Stimulated activated CD8-positive, alpha-beta memory T cell treated with anti-CD3 and anti-CD28 coated beads, Interleukin-12 subunit alpha, Interleukin-12 subunit beta, amount 100 ng/mL, for 24 hours (primary cell): Measurements from ENCODE around the gene BTLA.
"Not testable (repeated sequence)": the region's sequence is repeated elsewhere in the genome, so short reads cannot be mapped to it uniquely, and the experiment has no call there.

Experiments
- DNase-seq: peaks from one replicate; pipeline ENCODE4 v3.0.0-alpha.2; 2020; ENCODE audit errors: extremely low read depth

The BTLA gene

DNA sequence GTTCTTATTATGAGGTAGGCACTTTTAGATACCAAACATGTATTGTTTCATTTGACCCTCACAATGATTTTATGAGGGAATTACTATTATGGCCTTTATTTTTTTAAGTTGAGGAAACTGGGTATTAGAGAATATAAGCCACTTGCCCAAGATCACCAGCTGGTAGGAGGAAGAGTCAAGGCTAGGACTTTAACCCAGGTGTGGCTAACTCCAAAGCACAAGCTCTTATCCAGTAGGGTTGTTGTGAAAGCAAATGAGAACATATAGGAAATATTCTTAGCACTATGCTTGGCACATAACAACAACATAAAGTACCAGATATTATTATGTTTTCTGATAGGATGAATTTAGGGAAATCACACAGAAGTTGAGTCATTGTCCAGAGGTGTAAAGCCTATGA, 7.9 kb downstream of the BTLA start:
- DNase-seq = no peak

DNA sequence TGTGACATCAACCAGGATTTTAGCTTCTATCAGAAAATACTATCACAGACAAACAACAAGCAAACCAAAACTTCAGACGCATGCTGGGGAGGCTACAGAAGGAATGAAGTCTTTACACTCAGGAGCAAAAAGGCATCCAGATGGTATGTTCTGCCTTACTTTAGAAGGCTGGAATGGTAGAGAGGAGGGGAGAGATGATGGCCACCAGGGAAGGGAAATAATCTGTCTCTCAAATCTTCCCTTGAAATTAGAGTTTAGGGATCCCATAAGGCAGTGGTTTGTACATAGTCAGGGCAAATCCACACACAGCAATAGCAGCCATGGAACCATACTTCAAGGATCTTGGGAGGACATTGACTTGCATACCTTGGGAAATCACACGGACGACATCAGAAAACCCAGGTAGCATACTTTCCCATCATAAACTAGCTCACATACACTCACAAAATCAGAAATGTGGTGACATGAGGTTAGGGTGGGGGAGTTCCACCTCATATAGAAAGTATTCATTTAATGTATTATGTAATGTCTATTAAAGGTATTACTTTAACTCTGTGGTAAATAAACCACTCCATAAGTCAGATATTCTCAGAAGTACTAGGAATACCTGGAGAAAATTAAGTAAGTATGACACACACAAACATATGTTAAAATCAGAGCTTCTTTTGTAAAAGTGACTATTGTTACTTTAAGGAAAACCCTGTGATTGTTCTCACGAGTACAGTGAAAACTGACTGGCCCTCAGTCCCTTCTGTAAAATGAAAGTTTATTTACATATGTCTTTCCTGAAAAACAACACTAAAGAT, 9.4 kb downstream of the BTLA start:
- no peak for DNase-seq

DNA sequence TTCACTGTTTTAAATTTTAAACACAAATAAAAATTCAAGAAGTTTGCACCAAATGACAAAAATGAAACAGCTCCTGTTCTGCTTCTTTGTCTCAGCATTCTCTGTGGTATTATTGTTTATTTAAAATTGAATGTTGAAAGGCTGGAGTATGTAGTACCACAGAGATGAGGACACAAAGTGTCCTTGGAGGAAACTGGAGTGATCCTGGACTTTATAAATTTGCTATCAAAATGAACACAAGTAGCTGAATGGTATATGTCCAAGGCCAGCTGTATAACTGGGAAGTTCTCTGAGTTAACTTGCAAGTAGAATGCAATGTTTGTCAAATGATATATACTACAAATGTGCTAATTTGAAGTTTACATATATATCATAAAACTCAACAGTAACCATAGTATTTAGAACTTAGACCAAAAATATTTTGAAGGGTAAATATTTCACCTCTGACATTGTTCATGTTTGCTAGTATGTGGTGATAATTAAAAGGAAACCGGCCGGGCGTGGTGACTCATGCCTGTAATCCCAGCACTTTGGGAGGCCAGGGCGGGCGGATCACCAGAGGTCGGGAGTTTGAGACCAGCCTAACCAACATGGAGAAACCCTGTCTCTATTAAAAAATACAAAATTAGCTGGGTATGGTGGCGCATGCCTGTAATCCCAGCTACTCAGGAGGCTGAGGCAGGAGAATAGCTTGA, 12.3 kb downstream of the BTLA start:
- no peak for DNase-seq

DNA sequence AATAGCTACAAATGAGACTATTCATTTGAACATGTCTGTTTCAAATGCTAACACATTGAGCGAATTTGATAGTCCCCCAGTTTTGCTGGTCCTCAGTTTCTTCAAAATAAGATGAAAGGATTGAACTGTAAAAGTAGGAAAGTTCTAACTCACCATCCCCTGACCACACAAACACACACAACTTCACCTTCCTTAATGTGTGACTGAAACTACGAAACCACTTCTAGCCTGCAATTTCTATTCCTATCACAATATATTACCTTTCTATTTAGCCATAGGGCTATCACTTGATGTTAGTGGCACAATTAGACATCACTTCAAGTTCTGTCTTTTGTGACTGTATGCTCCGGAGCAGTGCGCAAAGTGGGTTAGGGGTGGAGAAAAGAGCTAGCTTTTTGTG, 14.9 kb downstream of the BTLA start:
- DNase-seq = no peak

DNA sequence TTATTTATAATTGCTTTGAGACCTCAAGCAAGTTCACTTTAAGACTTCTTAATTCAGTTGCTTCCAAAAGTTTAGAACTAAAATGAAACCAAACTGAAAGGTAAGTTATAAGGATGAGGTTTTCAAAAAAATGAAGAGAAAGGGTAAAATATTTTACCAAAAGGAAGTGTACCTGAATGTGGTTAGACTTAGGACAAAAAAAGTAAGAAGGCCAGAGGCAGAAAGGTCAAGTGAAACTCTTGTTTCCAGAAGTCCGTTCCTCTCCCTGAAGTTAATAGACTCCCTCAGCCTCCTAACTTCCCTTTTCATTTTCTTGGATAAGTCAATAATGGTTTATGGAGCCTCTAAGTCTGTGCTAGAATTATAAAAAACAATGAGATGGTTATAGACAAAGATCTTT, 16.6 kb downstream of the BTLA start:
- DNase-seq = no peak

DNA sequence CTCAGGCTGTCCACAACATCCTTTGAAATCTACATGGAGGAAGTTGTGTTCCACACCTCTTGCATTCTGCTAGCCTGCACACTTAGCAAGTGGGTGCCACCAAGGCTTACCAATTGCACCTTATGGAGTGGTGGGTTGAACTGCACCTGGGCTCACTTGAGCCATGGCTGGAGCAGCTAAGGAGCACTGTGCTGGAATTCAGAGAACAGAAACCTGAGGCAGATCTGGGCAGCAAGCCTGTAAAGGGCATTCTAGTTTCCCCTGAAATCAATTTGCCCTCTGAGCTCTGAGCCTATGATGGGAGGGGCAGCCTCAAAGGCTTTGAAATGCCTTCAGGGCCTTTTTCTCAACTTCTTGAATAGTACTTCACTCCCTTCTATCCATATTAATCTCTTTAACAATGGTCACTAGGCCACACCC, 18.0 kb downstream of the BTLA start:
- no peak for DNase-seq

DNA sequence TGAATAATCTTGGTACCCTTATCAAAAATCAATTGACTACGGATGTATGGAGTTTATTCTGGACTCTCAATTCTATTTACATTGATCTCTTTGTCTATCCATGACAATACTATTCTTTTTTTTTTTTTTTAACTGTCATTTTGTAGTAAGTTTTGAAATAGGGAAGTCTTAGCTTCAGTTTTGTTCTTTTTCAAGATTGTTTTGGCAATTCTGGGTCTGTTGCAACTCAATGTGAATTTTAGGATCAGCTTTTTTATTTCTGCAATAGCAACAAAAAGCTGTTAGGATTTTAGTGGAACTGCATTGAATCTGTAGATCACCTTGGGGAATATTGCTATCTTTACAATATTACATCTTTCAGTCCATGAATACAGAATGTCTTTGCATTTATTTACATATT, 21.4 kb downstream of the BTLA start:
- DNase-seq = no peak

DNA sequence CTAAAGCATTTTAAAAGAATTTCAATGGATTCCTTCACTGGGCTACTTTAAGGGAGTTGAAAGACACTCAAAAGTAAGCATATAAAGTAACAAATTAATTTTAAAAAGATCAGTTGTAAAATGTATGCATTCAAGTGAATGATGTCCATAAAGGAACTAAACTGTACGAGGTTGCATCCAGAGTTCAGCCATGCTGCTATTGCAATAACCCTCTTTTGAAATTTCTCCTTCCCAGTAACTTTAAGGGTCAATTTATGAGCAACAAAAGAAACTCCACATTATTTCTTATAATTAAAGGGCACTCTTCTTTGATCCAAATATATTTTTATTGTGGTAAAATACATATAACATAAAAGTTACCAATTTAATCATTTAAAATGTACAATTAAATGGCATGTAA, 22.9 kb downstream of the BTLA start:
- DNase-seq = no peak

DNA sequence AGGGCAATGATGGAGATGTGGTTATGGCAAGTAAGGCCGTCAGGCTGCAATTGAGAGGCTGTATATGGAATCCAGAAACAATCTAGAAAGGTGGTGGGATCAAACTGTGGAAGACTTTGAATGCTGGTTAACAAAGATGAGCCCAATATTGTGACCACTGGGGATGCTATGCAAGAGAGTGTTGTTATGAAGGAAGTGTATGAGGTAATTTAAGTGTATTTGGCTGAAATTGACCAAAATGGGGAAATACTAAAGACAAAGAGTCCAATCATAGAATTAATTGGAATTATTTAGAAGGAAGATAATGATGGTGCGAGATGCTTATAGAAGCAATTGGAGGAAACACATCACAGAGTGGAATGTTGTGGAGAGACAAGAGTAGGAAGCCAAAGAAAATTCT, 24.5 kb downstream of the BTLA start:
- DNase-seq = no peak

DNA sequence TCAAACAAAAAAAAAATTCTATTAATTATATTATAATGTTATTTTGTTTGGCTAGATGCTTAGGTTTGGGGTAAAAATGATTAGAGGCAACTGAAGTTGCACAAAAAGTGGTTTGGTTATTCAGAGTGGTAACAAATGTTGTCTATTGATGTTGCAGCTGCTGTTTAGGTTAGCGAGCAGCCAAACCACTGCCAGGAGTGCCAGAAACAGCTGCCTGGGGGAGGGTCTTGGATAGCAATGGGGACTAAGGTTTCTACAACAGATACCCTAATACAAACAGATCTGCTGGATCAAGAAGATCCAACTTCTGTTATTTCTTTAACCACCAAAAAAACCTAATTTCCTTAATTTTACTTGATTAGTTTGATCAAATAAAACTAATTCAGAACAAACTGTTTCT, 26.6 kb downstream of the BTLA start:
- no peak for DNase-seq

DNA sequence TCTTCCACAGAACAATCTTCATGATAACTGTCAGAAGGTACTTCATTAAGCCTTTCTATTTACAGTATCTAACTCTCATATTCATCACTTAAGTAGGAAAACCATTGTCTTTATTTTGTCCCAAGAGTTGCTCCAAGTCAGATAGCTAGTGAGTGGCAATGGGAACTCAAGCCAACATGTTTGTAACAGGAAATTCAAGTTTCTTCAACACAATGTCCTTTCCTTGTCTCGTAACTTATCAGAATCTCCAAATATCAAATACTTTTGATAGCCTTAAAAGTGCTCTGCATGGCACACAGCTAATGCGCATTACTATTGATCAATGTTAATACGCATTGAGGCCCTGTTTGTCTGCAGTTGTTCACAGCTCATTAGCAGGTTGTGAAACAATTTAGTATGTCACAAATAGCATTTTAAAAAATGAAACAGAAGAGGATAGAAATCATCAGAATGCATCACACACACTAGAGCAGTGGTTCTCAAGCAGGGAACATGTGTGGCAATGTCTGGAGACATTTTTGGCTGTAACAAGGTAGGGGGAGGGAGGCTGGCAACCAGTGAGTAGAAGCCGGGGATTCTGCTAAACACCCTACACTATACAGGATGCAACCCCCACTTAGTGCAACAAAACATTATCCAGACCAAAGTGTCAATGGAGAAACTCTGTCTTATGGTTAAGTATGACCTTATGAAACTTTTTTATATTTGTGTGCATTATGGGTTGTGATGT, 27.5 kb downstream of the BTLA start:
- DNase-seq = no peak

DNA sequence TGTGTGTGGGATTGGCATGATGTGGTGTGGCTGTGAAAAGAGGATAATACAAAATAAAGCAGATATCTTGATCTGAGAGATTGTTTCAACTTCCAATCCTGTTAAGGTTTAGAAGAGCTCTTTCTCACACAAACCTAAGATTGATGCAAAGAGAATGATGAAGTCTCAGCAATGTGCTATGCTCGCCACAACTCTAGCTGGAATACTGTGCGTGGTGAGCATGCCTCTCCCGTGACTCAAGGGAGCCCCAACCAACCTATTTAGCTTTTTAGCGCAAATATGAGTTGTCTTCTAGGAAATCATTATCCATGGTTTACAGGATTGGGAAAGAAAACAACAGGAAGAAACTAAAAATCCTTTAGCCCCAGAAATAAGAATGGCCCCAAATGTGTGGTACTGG, 28.5 kb downstream of the BTLA start:
- no peak for DNase-seq

DNA sequence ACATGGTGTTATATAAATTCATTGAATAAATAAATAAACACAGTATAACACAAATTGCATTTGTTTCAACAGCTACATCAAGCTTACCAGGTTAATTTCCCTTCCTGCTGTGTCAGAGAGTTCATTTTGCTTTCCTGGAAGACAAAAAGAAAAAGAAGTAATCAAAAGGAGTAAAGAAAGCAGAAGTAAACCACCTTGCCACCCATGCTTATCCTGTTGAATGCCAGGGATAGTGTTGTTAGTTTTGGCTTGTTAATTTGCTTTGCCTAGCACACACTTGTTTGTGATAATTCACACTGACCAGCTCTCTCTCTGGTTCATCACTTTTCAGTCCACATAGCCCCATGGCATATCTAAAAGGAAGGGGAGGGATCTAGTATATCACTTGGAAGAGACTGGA, 29.6 kb downstream of the BTLA start:
- DNase-seq = no peak

DNA sequence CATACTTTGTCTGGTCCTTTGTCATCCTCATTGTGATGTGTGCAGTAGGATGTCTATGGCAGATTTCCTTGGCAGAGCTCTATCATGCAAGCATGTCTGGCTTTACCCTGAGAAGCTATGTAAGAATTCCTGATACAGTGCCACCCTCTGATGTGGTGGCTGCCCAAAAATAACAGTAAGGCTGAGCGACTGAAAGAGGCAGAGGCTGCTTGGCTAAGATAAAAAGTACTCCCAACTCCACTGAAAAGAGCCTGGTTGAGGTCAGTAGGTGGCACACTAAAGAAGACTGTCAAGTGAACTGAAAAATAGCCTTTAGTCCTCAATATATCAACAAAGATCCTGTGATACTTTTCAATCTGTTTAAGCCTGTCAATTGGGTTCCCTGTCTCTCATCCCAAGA, 31.7 kb downstream of the BTLA start:
- DNase-seq = no peak

DNA sequence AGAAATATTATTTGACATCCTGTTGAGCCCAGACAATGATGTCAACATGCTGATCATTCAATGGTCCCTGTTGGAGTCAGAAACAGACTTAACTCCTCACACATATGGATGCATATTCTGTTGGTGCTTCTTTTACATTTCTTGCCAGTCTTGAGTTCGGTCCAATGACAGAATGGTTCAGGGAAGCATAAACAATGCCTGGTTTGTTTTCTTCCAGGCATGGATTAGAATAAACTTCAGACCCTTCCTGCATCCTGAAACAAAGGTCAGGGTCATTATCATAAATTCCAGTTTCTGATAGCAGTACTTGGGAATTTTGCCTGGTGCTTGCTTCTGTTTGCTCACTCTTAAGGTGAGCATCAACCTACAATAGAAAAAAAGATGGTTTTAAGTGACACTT, 33.3 kb downstream of the BTLA start:
- no peak for DNase-seq

DNA sequence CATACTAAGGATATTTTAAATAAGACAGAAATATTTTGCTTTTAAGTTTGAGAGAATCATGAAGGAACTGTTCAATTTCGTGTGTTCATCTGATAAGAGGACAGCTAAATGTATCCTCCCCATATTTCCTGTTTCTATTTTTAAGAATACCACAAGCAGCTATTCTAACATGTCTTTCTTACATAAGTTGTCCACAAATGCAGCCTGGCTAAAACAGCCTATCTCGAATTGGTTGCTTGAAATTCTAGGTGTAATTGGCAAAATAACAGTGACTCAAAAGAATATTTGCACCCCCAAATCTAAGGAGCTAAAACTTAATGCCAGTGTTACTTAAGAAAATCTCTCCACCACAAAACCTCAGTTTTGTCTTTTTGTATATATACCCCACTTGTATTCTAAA, 35.0 kb downstream of the BTLA start:
- no peak for DNase-seq

DNA sequence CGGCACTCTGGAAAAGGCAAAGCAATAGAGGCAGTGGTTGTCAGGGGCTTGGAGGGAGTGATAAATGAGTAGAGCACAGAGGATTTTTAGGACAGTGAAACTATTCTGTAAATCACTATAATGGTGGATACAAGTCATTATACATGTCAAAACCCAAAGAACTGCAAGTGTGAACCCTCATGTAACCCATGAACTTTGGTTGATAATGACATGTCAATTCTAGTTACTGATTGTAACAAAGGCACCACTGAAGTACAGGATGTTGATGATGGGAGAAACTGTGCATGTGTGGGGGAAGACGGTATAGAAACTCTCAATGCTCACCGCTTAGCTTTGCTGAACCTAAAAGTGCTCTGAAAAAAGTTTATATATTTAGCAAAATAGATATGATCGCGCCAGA, 36.0 kb downstream of the BTLA start:
- DNase-seq = no peak

DNA sequence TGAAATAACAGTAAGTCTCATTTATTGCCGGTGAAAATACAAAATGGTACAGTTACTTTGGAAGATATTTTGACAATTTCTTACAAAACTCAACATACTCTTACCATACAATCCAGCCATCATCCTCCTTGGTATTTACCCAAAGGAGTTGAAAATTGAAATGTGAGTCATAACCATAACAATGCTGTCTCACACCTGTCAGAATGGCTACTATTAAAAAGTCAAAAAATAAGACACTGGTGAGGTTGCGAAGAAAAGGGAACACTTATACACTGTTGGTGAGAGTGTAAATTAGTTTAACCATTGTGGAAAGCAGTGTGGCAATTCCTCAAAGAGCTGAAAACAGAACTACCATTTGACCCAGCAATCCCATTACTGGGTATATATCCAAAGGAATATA, 37.5 kb downstream of the BTLA start:
- not testable (repeated sequence) for DNase-seq

DNA sequence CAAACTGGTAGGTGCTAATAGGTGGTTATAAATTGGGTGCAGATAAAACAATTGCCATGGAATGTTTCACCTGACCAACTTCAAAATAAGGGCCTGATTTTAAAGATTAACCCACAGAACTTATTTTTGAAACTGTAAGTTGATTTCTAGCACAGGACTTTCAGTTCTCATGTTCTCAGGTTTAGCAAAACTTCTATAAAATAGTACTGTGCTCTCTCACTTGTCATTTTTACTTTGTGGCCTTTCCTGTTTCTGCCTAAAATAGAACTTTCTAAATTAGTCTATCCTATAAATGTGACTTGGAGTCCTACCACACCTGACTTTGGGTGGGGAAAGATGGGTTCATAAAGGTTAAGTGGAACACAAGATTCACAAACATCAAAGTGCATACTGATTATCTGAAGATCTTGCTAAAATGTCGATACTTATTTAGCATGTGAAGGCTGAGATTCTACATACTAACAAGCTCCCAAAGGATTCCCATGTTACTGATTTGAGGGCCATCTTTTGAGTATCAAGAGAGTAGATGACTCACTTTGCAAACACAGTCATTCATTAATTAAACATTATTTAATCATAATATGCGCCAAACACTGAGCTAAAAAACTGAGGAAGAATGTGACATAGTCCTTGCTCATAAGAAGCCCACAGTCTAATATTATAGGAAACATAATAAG, 38.6 kb downstream of the BTLA start:
- DNase-seq = no peak

DNA sequence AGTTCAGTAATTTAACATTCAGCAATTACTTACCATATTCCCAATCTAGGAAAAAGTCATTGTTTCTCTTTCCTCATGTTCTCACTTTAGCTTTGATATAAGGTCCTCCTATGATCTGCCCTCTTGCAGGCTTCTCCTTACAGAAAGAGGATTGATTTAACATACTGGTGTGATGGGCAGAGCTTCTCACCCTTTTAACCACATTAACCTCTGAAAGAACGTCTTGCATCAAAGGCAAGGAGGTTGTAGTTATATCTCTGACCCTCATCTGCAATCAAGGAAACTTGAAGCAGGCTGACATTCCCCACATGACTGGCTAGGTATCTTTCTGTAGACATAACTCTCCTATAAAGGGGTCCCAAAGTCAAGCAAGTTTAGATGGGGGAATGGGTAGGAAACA, 39.5 kb downstream of the BTLA start:
- DNase-seq = no peak

DNA sequence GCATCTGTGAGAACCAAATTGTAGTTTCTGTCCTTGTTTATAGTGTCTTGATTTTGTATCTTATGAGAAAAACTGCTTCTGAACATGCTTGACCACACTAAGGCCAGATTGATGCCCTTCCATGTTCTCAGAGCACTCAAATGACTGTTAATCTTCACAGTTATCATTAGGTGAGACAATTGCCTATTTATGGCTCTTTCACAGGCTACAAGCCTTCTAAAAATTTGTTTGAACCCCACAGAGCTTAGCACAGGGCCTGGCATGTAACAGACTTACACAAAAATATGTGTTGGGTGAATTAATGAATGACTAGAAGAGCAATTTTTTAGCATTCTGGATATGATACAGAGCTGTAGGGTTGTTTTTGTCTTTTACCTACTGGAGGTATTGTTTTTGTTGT, 43.1 kb downstream of the BTLA start:
- DNase-seq = no peak

DNA sequence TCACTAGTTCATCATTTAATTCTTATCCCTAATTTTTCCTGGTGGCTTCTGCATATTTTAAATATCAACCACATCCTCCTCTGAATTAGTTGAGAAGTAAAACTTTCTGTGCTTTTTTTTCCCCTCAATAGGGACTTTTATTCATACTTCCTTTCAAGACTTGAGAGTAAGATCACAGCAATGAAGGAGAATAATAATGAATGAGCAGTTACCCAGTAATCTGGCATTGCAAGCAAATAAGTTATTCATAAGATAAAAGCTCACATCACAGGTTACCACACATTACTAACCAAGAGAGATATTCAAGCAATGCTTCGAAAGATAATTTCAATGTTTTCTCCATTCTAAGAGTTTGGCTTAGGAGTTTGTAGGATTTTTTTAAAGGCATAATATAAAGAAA, 50.3 kb downstream of the BTLA start:
- DNase-seq = no peak
